Lower lobe of right lung (tissue), 2 donors: ENCODE data around the gene B3GLCT. TPM values are rescaled to one million over a fixed set of nuclear protein-coding genes. Genes with fewer than 3 reads are reported as not detected.

Experiments
- ATAC-seq, 2 donors: fragments of 200-7000 bp; cut with Tn5 transposase; one replicate each; pipeline ENCODE4 v1.9.1; 2020 to 2022; ENCODE audit warnings: mild to moderate bottlenecking in 2 of 2, moderate library complexity in 2 of 2
- DNase-seq: peaks from one replicate; pipeline ENCODE4 v3.0.0-alpha.2; 2020
- H3K27ac ChIP-seq: fragments of 200-600 bp; one replicate; pipeline ENCODE4 v1.8.0; 2022
- H3K27me3 ChIP-seq: fragments of 200-600 bp; one replicate; pipeline ENCODE4 v1.8.0; 2022; ENCODE audit warnings: low read depth
- H3K36me3 ChIP-seq: fragments of 200-600 bp; one replicate; pipeline ENCODE4 v1.8.0; 2022; ENCODE audit warnings: mild to moderate bottlenecking
- H3K4me1 ChIP-seq: fragments of 200-600 bp; one replicate; pipeline ENCODE4 v1.8.0; 2022
- H3K4me3 ChIP-seq: fragments of 200-600 bp; one replicate; pipeline ENCODE4 v1.8.0; 2022; ENCODE audit warnings: mild to moderate bottlenecking
- H3K9me3 ChIP-seq: fragments of 200-600 bp; one replicate; pipeline ENCODE4 v1.8.0; 2022
- intact Hi-C: fragments of 100-400 bp; cut with DNase I; formaldehyde crosslinking; loops from one replicate; pipeline ENCODE4 v1.11.0; 2022
- total RNA-seq: library from RNA; stranded (reverse); fragmentation: NEBNext Ultra II Directional; extraction: Animal tissue kit (Norgen Biotek cat#: 25700); gene quantifications from one replicate; pipeline ENCODE4 v1.2.1, GENCODE V29; 2021
- TF ChIP-seq, protein P1 (sequence below): fragments of 200-600 bp; IDR thresholded peaks from one replicate; pipeline ENCODE4 v1.8.0; 2022; ENCODE audit warnings: antibody characterized with exemption, mild to moderate bottlenecking
- donor health status: DM: no; HTN: yes; CAD: no; lungs with severe emphysema.

B3GLCT gene
- total RNA-seq, 1 donor from 2014 or later = 6.1 TPM

DNA sequence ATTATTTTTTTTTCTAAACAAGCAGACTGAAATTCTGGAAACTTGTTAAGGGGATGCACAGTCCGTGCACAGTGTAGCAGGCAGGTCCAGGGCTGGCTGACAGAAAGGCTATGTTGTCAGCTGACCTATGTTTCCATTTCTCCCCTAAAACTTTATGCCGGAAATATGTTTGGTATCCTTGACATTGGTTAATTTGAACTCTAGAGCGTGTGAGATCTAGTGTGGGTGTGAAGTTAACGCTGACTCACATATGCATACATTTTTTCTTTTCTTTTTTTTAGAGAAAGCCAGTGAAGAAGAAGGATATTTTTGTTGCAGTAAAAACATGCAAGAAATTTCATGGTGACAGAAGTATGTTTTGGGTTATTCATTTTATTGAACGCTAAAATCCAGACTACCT, 76.6 kb downstream of the B3GLCT start:
- ATAC-seq (no peak), DNase-seq (no peak)
- intact Hi-C loops = no loop called here
- Histone ChIP-seq H3K4me3 (no peak overlapping the region), H3K9me3 (peaks cover 4% of the 10 kb centered on the region), H3K27ac (no peak overlapping the region), H3K4me1 (no peaks in the 10 kb centered on the region), H3K36me3 (peaks cover 7% of the 10 kb centered on the region), H3K27me3 (no peaks in the 10 kb centered on the region)
- TF ChIP-seq, protein P1, sequence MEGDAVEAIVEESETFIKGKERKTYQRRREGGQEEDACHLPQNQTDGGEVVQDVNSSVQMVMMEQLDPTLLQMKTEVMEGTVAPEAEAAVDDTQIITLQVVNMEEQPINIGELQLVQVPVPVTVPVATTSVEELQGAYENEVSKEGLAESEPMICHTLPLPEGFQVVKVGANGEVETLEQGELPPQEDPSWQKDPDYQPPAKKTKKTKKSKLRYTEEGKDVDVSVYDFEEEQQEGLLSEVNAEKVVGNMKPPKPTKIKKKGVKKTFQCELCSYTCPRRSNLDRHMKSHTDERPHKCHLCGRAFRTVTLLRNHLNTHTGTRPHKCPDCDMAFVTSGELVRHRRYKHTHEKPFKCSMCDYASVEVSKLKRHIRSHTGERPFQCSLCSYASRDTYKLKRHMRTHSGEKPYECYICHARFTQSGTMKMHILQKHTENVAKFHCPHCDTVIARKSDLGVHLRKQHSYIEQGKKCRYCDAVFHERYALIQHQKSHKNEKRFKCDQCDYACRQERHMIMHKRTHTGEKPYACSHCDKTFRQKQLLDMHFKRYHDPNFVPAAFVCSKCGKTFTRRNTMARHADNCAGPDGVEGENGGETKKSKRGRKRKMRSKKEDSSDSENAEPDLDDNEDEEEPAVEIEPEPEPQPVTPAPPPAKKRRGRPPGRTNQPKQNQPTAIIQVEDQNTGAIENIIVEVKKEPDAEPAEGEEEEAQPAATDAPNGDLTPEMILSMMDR = no peak

DNA sequence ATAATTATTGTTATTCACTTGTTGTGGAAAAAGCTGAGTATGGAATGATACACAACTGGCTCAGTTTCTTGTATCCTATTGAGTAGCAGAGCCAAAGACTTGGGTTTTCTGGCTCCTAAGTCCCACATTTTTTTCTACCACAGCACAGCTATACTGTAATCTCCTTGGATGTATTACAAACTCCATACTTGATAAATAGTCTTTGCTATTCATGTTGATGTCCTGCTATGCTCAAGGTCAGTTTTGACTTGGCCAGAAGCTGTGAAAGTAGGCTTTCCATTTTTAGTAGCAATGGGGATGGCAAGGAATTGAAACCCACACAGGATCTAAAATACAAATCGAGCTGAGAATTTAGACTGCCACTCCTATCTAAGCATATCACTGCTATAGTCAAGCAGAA, 79.1 kb downstream of the B3GLCT start:
- peaks cover 4% of the 10 kb centered on the region for H3K9me3 ChIP-seq
- H3K27me3 ChIP-seq = no peaks in the 10 kb centered on the region
- TF ChIP-seq, protein P1 = no peak
- no peak overlapping the region for H3K27ac ChIP-seq
- no peak overlapping the region for H3K4me3 ChIP-seq
- ATAC-seq (no peak), DNase-seq (no peak)
- no peaks in the 10 kb centered on the region for H3K4me1 ChIP-seq
- peaks cover 7% of the 10 kb centered on the region for H3K36me3 ChIP-seq
- intact Hi-C loops = no loop called here

DNA sequence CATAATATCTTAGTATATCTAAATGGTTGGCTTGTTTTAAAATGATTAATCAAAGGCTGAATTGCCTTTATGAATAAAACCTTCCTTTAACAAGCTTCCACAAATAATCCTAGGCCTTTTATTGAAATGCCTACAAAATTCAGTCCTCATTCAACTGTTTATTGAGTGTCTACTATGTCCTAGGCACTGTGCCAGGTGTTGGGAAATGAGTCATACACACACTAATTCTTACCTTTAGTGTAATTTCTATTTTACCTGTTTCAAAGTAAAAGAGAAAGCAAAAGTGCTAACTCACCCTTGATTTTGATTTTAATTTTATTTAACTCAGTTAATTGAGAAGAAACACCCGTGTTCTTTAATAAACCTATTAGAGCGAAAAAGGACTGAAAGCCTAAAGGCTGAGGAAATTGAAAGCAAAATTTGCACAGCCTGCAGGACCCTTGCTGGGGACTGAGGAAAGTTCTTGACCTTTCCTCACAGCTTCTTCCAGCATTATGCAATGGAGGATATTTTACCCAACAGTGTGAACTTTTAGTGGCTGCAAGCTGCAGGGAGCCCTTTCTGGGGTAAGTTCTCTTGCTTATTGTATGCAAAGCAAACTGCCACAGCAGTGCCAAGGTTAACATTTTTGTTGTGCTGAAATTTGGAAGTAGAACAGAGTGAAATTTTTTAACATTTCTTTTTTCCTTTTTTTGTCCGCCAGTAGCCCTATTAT, 83.1 kb downstream of the B3GLCT start:
- Histone ChIP-seq H3K27ac (no peak overlapping the region), H3K36me3 (peaks cover 9% of the 10 kb centered on the region), H3K9me3 (peaks cover 4% of the 10 kb centered on the region), H3K4me3 (no peak overlapping the region), H3K27me3 (no peaks in the 10 kb centered on the region), H3K4me1 (no peaks in the 10 kb centered on the region)
- ATAC-seq (no peak), DNase-seq (no peak)
- TF ChIP-seq, protein P1 = no peak
- intact Hi-C loops = no loop called here

DNA sequence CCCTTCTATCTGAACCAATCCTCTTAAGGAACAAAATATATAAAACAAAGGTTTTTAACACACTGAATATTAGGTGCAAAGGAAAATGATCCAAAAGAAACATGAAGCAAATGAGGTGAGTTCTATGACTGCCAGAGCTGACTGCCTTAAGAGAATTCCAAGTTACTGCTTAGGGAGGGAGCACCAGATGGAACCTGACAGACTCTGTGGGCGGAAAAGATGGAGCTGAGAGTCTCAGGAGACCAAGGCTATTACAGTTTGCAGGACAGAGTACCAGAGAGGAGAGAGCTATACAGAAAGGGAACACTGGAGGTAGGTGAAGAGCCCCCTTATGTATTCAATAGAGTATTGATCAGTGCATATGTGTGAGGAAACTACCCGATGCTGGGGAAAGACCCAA, 87.2 kb downstream of the B3GLCT start:
- H3K9me3 ChIP-seq = peaks cover 21% of the 10 kb centered on the region
- no peak overlapping the region for H3K4me3 ChIP-seq
- H3K27ac ChIP-seq = no peak overlapping the region
- TF ChIP-seq, protein P1 = no peak
- peaks cover 17% of the 10 kb centered on the region for H3K36me3 ChIP-seq
- DNase-seq = no peak
- intact Hi-C loops = no loop called here
- no peaks in the 10 kb centered on the region for H3K4me1 ChIP-seq
- ATAC-seq = no peak
- no peaks in the 10 kb centered on the region for H3K27me3 ChIP-seq

DNA sequence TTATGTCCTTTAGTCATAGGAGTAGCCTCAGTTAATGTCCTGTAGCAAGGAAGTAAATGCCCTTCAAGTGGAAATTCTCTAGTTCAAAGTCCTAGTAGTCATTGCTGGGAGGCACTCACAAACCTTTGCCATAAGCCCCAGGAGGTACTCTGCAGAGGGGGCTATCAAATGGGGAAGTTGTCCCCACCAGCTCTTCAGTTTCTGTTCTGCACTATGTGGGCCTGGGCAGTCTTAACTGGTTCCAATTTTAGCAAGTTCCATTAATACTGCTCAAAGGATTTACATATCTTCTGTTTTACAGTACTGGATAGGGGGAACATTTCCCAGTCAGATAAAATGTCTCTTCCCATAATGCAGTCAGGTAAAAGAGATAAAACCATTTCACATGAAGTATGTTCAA, 101.3 kb downstream of the B3GLCT start:
- no peak overlapping the region for H3K27ac ChIP-seq
- intact Hi-C loops = no loop called here

More for the DNA sequence above, 101.3 kb downstream of the B3GLCT start:
- H3K36me3 ChIP-seq = no peaks in the 10 kb centered on the region
- TF ChIP-seq, protein P1 = no peak
- no peak for ATAC-seq
- no peak overlapping the region for H3K4me3 ChIP-seq
- DNase-seq = no peak
- H3K4me1 ChIP-seq = no peaks in the 10 kb centered on the region
- H3K27me3 ChIP-seq = no peaks in the 10 kb centered on the region
- H3K9me3 ChIP-seq = no peaks in the 10 kb centered on the region
